Upper lobe of right lung (tissue), 1 donor: Measurements from ENCODE around the gene PFDN4. TPM values are rescaled to one million over a fixed set of nuclear protein-coding genes. Genes with fewer than 3 reads are reported as not detected.
A peak's percentile ranks its signal among the peaks of the same experiment; 100 is the strongest.

ENCODE experiments used
- ATAC-seq: fragments of 200-7000 bp; cut with Tn5 transposase; one replicate; pipeline ENCODE4 v1.9.1; 2020; ENCODE audit warnings: mild to moderate bottlenecking, moderate library complexity
- DNase-seq: peaks from one replicate; pipeline ENCODE4 v3.0.0-alpha.2; 2020
- H3K27ac ChIP-seq: fragments of 200-600 bp; one replicate; pipeline ENCODE4 v1.8.0; 2022
- H3K27me3 ChIP-seq: fragments of 200-600 bp; one replicate; pipeline ENCODE4 v1.8.0; 2022; ENCODE audit warnings: mild to moderate bottlenecking
- H3K36me3 ChIP-seq: fragments of 200-600 bp; one replicate; pipeline ENCODE4 v1.8.0; 2022
- H3K4me1 ChIP-seq: fragments of 200-600 bp; one replicate; pipeline ENCODE4 v1.8.0; 2022
- H3K4me3 ChIP-seq: fragments of 200-600 bp; one replicate; pipeline ENCODE4 v1.8.0; 2022; ENCODE audit warnings: mild to moderate bottlenecking
- H3K9me3 ChIP-seq: fragments of 200-600 bp; one replicate; pipeline ENCODE4 v1.8.0; 2022
- CTCF ChIP-seq: fragments of 200-600 bp; IDR thresholded peaks from one replicate; pipeline ENCODE4 v1.8.0; 2022; ENCODE audit warnings: antibody characterized with exemption
- intact Hi-C: fragments of 100-400 bp; cut with DNase I; formaldehyde crosslinking; loops from one replicate; pipeline ENCODE4 v1.11.0; 2022
- total RNA-seq: library from RNA; stranded (reverse); fragmentation: NEBNext Ultra II Directional; extraction: Animal tissue kit (Norgen Biotek cat#: 25700); gene quantifications from one replicate; pipeline ENCODE4 v1.2.1, GENCODE V29; 2021
- donor health status: DM: no; HTN: yes; CAD: no; lungs with severe emphysema.

The PFDN4 gene
- total RNA-seq, 1 donor from 2014 or later: 19.9 TPM

GRCh38 chr20:54205450-54205849 lies 2.4 kb upstream of the PFDN4 start:
- Histone ChIP-seq H3K36me3 (no peaks in the 10 kb centered on the region), H3K4me1 (peaks cover 14% of the 10 kb centered on the region), H3K27ac (no peak overlapping the region), H3K9me3 (no peaks in the 10 kb centered on the region), H3K4me3 (no peak overlapping the region), H3K27me3 (no peaks in the 10 kb centered on the region)
- TF ChIP-seq CTCF: no peak
- ATAC-seq (no peak), DNase-seq (no peak)
- intact Hi-C loops: no loop called here

- Histone ChIP-seq H3K4me1 (peaks cover 14% of the 10 kb centered on the region), H3K36me3 (no peaks in the 10 kb centered on the region), H3K4me3 (peak overlapping the region; percentile 92), H3K27me3 (no peaks in the 10 kb centered on the region), H3K27ac (peak overlapping the region; percentile 99), H3K9me3 (no peaks in the 10 kb centered on the region)
- ATAC-seq (no peak), DNase-seq (no peak)
- TF ChIP-seq CTCF: no peak
- intact Hi-C loops: no loop called here
These were observed 689 bp upstream of the PFDN4 start for GRCh38 chr20:54207053-54207742.

GRCh38 chr20:54208548-54209176 lies 775 bp downstream of the PFDN4 start:
- intact Hi-C loops: no loop called here

GRCh38 chr20:54209216-54209813 lies 1.4 kb downstream of the PFDN4 start:
- H3K4me3 ChIP-seq: peak overlapping the region; percentile 92
- no peaks in the 10 kb centered on the region for H3K9me3 ChIP-seq
- no peak for DNase-seq
- intact Hi-C loops: no loop called here
- H3K36me3 ChIP-seq: no peaks in the 10 kb centered on the region
- H3K4me1 ChIP-seq: peaks cover 14% of the 10 kb centered on the region
- TF ChIP-seq CTCF: no peak
- ATAC-seq: no peak
- H3K27ac ChIP-seq: no peak overlapping the region
- no peaks in the 10 kb centered on the region for H3K27me3 ChIP-seq

More at GRCh38 chr20:54208548-54209176, 775 bp downstream of the PFDN4 start:
- TF ChIP-seq CTCF: no peak
- Histone ChIP-seq H3K9me3 (no peaks in the 10 kb centered on the region), H3K36me3 (no peaks in the 10 kb centered on the region), H3K27me3 (no peaks in the 10 kb centered on the region), H3K4me3 (peak overlapping the region; percentile 92), H3K4me1 (peaks cover 14% of the 10 kb centered on the region), H3K27ac (peak overlapping the region; percentile 99)
- ATAC-seq: no peak
- DNase-seq: no peak

GRCh38 chr20:54212226-54212625 lies 4.3 kb downstream of the PFDN4 start:
- Histone ChIP-seq H3K4me1 (peaks cover 14% of the 10 kb centered on the region), H3K9me3 (no peaks in the 10 kb centered on the region), H3K36me3 (peaks cover 15% of the 10 kb centered on the region), H3K27ac (no peak overlapping the region), H3K27me3 (no peaks in the 10 kb centered on the region), H3K4me3 (no peak overlapping the region)
- ATAC-seq (no peak), DNase-seq (no peak)
- intact Hi-C loops: no loop called here
- no peak for TF ChIP-seq CTCF
